NK-92 (cell line): ENCODE data around the gene TLE5.
"Not testable (repeated sequence)": the region's sequence is repeated elsewhere in the genome, so short reads cannot be mapped to it uniquely, and the experiment has no call there.

Experiments used
- DNase-seq: peaks from one replicate; lab custom pipeline; 2025; ENCODE audit not compliant: unreplicated experiment; lab: John Stamatoyannopoulos, UW

The TLE5 gene

DNA sequence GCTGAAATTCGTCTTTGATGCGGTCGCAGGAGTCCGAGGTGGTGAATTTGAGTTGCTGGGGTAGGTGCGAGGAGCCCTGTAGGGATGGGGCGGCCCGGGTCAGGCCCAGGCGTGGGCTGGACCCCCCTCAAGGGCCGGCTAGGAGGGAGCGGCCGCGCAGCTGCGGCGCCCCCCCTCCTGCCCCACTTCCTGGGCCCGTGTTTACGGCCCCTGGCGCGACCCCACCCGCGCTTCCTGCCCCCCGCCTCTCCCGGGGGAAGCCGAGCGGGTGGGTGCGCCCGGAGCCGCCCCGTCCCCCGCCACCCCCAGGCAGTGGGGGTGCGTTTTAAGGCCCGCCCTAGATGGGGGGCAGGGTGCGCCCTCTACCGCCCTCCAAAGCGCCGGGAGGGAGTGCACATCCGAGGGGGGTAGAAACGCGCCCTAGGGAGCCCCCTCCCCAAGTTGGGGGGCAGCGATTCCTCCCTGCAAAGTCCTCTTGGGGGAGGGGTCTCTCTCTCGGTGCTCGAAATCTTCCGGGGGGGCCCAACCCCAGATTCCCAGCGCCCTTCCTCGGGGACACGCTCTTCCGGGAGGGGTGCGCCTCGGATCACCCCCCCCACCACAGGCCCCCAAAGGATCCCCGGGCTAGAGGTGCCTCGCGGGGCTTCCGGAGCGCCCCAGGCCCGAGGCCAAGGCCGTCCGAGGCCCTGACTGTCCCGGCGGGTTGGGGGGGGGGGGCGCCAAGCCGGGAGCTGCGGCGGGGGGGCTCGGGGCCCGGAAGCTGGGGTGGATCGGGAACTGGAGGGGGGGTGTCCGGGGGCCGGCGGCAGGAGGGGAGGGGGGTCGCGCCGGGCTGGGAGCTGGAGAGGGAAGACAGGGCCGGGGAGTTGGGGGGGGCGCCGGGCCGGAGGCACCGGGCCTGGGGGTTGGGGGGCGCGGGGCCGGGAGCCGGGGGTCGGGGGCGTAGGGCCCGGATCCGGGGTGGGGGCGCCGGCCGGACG, 823 bp downstream of the TLE5 start:
- DNase-seq = no peak

DNA sequence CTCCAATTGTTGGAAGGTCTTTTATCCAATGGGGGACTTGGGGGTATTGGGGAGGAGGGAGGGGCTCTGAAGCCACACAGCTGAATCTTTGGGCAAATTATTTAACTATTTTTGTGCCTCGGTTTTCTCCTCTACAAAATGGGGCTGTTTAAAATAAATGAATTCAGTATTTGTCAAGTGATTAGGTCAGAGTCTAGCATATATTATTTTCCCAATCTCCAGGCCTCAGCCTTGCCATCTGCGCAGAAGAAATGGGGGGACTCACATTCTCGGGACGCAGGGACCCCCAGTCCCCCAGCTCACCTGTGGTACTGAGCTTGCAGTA, 1.5 kb downstream of the TLE5 start:
- no peak for DNase-seq

DNA sequence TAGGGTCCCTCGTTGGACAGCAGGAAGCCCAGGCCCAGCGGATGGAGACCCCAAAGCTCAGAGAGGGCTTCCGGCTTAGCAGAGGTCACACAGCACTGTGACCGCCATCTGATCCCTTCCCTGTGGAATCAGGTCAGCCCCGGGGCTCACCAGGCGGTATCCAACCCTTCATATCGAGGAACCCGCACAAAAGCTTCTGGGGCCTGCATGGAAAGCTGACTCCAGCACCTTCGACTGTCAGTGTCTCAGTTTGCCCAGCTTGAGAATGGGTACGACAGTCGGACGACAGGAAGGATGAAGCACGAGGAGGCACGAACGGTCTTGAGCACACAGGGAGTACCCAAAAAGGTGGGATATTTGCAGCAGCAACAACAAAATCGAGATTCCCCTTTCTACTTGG, 2.6 kb downstream of the TLE5 start:
- no peak for DNase-seq

DNA sequence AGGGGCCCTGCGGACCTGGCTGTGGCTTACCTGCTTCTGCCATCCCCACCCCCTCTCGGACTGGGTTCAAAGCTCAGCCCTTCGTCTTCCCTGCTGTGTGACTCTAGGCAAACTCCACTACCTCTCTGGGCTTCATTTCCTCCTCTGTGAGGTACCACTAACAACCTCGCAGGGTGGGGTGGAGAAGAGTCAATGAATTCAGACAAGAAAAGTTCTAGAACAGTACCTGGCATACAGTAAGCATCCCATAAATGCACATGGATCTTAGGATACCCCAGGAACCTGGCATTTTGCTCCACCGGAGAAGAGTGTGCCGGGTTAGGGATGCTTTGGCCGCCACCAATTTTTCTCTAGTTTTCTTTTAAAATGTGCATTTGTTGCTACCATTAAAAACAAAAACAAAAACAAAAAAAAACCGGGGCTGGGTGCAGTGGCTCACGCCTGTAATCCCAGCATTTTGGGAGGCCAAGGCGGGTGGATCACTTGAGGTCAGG, 3.4 kb downstream of the TLE5 start:
- no peak for DNase-seq

DNA sequence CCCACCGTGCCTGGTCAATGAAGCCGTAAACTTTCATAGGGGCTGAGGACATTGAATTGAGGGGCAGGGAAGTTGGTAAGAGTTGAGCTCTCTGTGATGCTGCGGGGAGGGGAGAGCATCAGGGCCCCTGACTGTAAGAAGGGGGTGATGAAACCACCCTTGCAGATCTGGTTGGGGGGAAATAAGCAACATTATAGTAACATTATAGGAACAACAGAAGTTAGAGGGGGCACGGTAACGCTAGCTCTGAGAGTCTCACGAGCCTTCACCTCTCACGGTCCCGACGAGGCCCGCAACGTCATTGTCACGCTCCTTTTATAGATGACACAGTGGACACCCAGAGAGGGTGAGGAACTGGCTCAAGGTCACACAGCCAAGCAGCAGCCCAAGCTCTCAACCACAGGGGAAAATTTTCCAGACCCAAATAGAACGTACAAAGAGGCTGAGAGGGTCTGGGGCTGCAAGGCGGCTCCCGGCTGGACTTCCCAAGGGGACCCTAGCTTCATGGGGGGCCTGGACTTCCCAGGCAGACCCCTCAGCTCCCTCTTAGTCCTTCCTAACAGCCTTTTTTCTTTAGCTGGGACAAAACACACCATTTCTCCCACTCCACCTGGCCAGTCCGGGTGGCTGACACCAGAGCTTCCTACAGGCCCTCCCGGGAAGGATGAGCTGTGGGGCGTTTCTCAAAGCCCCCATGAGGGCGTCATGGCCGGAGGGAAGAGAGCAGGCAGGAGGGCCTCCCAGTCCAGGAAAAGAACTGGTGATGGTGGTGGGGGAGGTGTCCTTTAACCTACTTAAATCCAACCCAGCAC, 4.1 kb downstream of the TLE5 start:
- no peak for DNase-seq

DNA sequence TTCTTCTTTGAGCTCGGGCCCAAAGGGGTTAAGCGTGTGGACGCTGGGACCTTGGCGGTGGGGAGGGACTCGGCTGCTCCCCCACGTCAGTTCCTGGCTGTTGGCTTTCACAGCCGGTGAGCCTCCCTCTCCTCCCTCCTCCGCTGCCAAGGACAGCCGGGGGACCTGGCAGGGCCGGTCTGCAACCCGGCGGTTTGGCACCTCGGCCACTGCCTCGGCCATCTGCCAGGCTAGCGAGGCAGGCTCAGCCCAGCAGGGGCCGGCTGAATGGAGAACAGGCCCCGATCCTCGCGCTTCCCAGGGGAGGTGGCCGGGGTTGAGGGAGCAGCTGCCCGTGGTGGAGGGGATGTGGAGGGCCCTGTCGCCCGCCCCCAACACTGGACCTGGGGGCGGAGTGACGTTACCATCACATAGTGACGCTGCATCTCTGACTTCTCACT, 5.0 kb downstream of the TLE5 start:
- no peak for DNase-seq

DNA sequence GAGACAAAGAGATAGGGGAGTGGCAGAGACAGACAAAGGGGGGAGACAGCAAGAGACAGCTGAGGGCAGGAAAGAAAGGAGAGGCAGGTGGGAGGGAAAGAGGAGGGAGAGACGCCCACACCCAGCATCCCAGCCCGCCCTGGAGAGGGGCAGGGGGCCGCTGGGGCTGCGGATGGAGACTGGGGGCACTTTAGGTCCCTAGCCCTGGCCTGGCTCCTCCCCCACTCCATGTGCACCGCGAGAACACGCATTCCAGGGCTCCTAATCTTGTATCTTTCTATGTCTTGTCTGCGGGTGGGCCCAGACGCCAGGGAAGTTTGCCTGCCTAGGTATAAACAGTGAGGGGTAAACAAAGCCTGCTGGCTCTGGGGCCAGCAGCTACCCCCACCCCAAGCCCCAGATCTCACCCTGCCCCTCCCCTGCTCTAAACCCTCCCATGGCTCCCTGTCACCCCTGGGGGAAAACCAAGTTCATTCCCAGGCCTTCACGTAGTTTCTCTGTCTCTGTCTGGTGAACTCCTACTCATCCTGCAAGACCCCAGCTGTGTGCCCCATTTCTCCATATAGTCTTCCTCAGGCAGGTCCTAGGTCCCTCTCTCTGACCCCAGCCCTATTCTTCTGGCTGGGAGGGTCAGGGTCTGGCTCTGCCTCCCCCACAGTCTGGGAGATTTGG, 5.7 kb downstream of the TLE5 start:
- no peak for DNase-seq

DNA sequence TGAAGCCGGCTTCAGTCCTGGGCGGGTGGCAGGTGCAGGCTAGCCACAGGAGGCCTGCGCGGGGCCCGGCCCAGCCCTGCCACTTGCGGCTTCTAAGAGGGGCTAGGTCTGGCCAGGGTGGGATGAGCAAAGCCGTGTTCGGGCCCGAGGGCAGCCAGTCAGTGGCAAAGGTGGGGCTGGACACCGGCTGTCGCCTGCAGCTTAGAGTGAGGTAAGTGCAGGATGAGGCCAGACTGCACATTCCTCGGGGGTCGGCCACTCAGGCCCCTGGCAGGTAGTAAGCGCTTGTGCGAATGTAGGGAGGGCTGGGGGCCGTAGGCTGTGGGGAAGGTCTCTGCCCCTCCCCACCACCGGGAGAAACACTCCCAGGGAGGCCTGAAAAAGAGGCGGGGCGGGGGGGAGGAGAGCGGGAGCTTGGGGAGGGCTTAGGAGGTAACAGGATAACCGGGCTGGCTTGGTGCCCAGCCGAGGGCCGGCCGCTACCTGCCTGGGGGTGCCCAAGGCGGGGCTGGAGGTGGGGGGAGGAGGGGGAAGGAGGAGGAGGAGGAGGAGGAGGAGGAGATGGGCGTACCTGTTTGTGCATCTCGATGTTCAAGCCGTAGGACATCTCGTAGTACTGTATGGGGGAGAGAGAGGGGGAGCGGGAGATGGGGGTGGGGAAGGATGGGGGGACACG, 6.4 kb downstream of the TLE5 start:
- DNase-seq = no peak

DNA sequence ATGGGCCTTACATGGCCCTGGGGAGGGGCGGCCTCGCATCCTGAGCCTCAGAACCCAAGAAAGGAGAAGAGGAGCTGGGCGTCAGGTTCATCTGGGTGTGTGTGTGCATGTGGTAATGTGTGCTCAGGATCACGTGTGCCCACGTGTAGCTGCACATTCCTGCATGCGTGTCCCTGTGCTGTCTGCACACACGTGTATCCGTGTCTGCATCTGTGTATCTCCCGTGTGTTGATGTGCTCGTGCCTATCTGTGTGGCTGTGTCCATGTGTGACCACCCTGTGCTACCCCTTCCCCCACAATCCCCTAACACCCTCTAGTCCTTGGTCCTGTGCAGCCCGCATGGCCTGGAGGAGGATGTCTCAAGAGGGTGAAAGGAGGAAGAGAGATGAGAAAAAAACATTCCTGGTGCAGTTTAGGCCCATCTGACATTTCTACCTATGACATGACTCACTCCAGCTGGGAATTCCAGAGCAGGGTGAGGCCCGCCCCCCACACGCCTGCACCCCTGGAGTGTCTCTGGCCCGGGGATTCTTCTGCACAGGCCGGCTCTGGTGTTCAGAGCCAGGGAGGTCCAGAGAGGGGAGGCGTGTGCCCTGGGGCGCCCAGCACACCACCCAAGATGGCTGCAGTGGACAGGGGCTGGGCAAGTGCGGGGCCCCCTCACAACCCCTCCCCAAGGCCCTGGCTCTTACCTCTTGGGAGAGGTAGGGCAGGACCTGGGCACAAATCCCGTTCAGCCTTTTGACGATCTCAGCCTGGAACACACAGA, 7.1 kb downstream of the TLE5 start:
- DNase-seq = no peak

DNA sequence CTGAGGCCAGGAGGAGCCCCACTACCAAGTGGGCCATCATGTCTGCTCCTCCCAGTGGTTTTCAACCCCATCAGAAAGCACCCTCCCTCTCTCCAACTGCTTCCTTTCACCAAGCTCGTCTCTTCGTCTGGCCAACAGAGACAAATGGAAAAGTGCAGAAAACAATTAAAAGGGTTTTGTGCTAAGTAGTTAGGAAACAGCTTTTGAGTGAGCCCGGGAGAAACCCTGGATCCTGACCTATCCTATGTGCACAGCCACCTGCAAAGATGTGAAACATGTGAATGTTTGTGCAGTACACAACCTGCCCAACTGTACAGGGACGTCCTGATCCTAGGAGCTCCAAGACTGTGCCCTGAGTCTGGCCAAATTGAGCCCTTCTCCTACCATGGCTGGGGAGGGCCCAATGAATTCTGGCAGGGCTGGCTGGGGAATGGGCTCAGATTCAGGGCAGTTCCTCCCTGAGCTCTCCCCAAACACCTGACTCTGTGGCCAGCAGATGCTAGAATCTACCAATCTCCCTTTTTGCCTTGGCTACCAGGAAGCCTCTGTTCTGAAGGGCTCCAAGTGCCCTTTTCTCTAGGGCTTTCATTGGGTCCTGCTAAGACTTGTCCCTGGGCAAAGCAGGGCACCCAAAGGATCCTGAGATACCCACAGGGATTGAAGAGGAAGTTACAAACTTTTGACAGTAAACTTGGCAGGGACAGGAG, 7.9 kb downstream of the TLE5 start:
- DNase-seq = no peak

DNA sequence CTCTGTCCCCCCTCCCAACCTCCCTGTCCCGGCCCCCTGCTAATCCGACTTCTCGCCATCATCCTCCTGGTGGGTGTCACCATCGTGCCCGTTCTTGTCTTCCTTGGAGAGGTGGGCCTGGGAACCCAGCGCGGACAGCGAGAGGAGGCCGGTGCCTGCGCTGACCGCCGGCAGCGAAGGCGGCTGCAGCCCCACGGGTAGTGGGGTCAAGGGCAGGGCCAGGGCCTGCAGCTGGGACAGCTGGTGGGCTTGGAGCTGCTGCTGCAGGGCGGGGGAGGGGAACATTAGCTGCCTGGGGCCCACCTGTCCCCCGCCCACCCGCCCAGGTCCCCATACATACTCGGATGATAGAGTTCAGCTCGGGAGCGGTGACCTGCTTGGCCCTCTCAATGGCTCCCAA, 8.5 kb downstream of the TLE5 start:
- no peak for DNase-seq

DNA sequence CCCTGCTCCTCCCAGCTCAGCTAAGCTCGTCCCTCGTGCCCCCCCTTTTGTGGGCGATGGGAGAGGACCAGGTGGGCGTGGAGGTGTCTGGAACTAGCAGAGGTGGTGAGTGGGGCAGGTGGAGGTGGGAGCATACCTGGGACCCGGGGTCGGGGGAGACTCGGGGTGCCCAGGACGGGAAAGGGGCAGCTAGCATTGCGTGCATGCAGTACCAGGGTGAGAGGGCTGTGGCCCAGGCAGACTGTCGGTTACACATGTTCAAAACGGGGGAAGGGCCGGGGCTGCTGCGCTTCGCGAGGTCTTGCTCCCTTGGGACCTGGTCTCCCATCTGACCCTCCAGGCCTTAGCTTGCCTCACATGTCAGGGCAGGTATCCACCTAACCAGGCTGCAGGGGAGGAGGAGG, 9.1 kb downstream of the TLE5 start:
- no peak for DNase-seq

DNA sequence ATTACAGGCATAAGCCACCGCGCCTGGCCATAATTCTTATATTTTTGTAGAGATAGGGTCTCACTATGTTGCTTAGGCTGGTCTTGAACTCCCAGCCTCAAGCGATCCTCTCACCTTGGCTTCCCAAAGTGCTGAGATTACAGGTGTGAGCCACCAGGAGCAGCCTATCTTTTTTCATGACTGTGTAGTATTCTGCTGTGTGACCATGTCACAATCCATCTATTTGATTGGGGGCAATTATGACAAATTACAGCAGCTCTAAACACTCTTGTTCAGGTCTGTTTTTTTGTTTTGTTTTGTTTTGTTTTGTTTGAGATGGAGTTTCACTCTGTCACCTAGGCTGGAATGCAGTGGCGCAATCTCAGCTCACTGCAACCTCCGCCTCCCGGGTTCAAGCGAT, 12.3 kb downstream of the TLE5 start:
- DNase-seq = not testable (repeated sequence)

DNA sequence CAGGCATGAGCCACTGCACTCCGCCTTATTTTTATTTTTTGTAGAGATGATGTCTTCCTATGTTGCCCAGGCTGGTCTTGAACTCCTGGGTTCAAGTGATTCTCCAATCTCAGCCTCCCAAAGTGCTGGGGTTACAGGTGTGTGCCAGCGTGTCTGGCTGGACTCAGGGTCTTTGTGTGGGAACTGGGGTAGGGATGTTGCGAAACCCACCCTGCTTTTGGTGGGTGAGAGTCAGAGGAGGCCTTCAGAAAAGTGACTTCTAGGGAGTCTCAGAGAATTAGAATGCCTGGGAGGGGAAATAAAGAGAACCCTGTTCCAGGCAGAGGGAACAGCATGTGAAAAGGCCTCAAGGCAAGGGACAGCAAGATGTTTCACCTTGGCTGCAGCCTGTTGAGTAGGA, 13.2 kb downstream of the TLE5 start:
- DNase-seq = no peak

DNA sequence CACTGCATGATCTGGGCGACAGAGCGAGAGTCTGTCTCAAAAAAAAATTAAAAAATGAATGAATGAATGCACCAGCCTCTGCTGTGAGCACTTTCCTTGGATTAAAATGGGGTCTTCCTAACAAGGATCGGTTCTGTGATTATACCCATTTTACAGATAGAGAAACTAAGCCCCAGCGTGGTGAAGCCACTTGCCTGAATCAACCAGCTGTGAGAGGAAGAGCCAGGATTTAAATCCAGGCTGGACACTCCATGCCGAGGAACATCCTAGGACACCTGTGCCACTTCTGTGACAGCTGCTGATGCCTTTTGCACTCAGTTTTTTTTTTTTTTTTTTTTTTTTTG, 14.1 kb downstream of the TLE5 start:
- no peak for DNase-seq

DNA sequence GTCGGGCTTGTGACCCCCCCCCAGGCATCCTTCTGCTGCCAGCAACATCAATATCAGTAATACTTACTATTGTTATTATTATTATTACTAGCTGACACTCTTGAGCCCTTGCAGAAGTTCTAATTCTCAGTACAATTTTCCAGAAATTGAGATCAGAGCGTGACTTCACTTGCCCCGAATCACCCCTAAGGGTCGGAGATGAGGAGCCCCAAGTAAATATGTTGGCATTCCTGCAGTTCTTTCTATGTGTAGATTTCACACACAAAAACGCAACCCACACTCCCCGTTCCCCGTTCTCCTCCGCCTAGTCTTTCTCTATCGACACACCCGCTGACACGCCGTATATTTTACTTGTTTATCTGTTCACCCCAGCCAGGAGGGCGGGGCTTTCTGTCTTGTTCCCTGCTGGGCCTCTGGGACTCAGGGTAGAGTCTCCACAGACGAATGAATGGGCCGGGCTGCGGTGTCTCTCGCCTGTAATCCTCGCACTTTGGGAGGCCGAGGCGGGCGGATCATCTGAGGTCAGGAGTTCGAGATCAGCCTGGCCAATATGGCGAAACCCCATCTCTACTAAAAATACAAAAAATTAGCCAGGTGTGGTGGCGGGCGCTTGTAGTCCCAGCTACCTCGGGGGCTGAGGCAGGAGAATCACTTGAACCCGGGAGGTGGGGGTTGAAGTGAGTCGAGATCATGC, 14.7 kb downstream of the TLE5 start:
- DNase-seq = no peak

DNA sequence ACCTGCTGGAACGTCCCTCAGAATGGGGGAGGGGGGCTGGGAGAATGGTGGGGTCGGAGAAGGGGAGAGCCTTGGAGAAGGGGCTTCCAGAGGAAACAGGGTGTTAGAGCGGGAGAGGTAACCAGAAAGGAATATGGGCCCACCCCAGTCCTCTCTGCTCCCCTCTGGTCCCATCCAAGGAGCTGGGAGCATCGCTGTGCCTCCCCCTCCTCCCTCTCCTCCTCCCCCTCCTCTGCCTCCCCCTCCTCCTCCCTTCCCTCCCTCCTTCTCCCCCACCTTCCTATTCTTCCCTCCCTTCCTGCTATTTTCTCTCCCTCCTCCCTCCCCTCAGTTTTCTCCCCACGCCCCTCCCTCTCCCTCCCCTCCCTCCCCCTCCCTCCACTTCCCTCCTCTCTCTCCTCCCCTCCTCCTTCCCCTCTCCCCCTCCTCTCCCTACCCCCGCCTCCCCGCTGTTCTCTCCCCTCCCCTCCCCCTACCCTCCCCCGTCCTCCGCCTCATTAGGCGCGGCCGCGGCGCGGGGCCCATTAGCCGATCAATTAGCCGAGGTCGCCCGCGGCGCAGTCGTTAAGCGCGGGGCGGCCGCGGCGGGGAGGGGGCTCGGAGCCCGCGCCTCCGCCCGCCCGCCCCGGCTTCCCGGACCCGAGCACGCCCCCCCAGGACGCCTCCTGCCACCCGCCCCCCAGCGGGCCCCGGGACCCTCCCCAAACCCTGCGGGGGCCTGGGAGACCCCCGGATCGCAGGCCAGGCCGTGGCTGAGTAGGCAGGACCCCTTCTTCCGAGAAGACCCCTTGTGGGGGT, 15.4 kb downstream of the TLE5 start:
- DNase-seq = no peak
